ENCODE measurements around the gene R3HDM2. TPM values are rescaled to one million over a fixed set of nuclear protein-coding genes. Genes with fewer than 3 reads are reported as not detected.

R3HDM2 gene
- total RNA-seq, 1 donor from 2014 or later, result 19.2 TPM

DNA sequence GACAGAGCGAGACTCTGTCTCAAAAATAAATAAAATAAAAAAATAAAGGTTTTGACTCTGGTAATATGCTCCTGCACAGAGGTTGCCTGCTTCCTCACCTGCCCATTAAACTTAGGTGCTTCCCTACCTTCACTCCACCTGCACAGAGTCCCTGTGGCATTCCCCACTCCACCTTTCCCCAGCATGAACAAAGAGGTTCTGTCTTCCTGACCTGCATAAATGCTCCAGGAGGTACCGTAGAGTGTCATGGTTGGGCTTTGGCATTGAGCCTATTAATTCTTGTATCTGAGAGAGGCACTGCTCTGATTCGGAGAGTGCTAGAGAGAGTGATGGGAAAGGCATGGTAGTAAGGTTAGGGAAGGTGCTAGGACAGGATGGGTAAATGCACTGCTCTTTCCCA is 42.5 kb upstream of the R3HDM2 start:
- H3K79me2 ChIP-seq (ENCODE audit: insufficient read depth, low read length), result no peaks in the 10 kb centered on the region
- H3K4me2 ChIP-seq (ENCODE audit: low read length), result no peak overlapping the region
- FAIRE-seq (no peak), DNase-seq (ENCODE audit: low read depth) (no peak)
- Mint-ChIP-seq H3K4me1 (ENCODE audit: low read depth, unreplicated experiment) (peaks cover 8% of the 10 kb centered on the region), H3K9me3 (ENCODE audit: unreplicated experiment) (peaks cover 12% of the 10 kb centered on the region), H3K4me3 (ENCODE audit: unreplicated experiment) (no peak overlapping the region), H3K36me3 (ENCODE audit: low read depth, unreplicated experiment) (peaks cover 10% of the 10 kb centered on the region), H3K27me3 (ENCODE audit: low read depth, unreplicated experiment) (peaks cover 73% of the 10 kb centered on the region), H3K27ac (ENCODE audit: unreplicated experiment) (no peak overlapping the region)
- H3K36me3 ChIP-seq (ENCODE audit: insufficient read depth, low read length), result no peaks in the 10 kb centered on the region
- H3K4me3 ChIP-seq (ENCODE audit: insufficient read depth, low read depth, low read length), result no peak overlapping the region
- H3K27ac ChIP-seq (ENCODE audit: low read depth, low read length), result no peak overlapping the region
- TF ChIP-seq EZH2 (IDR thresholded peaks at IDR 0.05; ENCODE audit: insufficient read depth, low read length), result no peak
- TF ChIP-seq, protein P1, sequence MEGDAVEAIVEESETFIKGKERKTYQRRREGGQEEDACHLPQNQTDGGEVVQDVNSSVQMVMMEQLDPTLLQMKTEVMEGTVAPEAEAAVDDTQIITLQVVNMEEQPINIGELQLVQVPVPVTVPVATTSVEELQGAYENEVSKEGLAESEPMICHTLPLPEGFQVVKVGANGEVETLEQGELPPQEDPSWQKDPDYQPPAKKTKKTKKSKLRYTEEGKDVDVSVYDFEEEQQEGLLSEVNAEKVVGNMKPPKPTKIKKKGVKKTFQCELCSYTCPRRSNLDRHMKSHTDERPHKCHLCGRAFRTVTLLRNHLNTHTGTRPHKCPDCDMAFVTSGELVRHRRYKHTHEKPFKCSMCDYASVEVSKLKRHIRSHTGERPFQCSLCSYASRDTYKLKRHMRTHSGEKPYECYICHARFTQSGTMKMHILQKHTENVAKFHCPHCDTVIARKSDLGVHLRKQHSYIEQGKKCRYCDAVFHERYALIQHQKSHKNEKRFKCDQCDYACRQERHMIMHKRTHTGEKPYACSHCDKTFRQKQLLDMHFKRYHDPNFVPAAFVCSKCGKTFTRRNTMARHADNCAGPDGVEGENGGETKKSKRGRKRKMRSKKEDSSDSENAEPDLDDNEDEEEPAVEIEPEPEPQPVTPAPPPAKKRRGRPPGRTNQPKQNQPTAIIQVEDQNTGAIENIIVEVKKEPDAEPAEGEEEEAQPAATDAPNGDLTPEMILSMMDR (IDR thresholded peaks at IDR 0.05; ENCODE audit: insufficient read depth, low read depth, low read length), result no peak
- peaks cover 9% of the 10 kb centered on the region for H3K4me1 ChIP-seq (ENCODE audit: insufficient read depth, low read length)
- H3K27me3 ChIP-seq (ENCODE audit: insufficient read depth, low read length), result peaks cover 46% of the 10 kb centered on the region
- H4K20me1 ChIP-seq (ENCODE audit: insufficient read depth, low read length), result no peaks in the 10 kb centered on the region
- no peak overlapping the region for H2AFZ ChIP-seq (ENCODE audit: low read depth, low read length)
- H3K9me3 ChIP-seq (ENCODE audit: insufficient read depth, low read depth, low read length), result no peaks in the 10 kb centered on the region
- no peak overlapping the region for H3K9ac ChIP-seq (ENCODE audit: low read length)

DNA sequence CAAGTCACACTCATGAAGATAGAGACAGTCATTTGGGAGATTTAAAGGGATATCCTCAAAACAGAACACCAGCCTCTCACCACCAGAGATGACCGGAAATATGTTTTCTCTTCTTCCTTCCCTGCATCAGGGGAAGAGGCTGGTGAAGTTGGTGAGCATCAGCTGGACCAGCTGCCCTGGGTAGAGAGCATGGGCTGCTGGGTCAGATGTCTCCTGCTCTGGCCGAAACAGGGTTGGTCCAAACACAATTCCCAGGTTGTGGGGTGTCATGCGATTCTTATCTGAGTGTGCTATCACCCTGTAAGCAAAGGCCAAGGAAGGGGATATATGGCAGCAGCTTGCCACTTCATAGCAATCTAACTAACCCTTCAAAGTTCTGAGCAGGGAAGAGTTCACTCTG is 41.5 kb upstream of the R3HDM2 start:
- H3K9me3 ChIP-seq (ENCODE audit: insufficient read depth, low read depth, low read length), result no peaks in the 10 kb centered on the region
- Mint-ChIP-seq H3K9me3 (ENCODE audit: unreplicated experiment) (peaks cover 13% of the 10 kb centered on the region), H3K27me3 (ENCODE audit: low read depth, unreplicated experiment) (peaks cover 79% of the 10 kb centered on the region)

DNA sequence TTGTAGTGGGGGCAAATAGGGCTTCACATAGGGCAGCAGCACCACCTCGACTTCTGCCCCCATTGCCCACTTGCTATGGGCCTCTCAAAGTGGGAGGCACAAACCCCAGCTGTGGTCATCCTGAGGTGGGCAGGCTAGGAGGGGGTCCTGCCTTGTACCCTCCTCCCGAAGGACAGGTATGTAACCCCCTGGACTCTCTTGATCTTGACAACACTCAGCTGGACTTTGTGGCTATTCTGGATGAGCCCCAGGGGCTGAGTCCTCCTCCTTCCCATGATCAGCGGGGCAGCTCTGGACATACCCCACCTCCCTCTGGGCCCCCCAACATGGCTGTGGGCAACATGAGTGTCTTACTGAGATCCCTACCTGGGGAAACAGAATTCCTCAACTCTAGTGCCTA is 40.8 kb upstream of the R3HDM2 start:
- peaks cover 16% of the 10 kb centered on the region for H3K36me3 Mint-ChIP-seq (ENCODE audit: low read depth, unreplicated experiment)
- FAIRE-seq (no peak), DNase-seq (ENCODE audit: low read depth) (no peak)
- Histone ChIP-seq H3K4me2 (ENCODE audit: low read length) (no peak overlapping the region), H2AFZ (ENCODE audit: low read depth, low read length) (no peak overlapping the region), H3K9me3 (ENCODE audit: insufficient read depth, low read depth, low read length) (no peaks in the 10 kb centered on the region), H3K36me3 (ENCODE audit: insufficient read depth, low read length) (no peaks in the 10 kb centered on the region), H3K4me3 (ENCODE audit: insufficient read depth, low read depth, low read length) (no peak overlapping the region), H3K79me2 (ENCODE audit: insufficient read depth, low read length) (no peaks in the 10 kb centered on the region), H3K9ac (ENCODE audit: low read length) (no peak overlapping the region), H3K27ac (ENCODE audit: low read depth, low read length) (no peak overlapping the region), H4K20me1 (ENCODE audit: insufficient read depth, low read length) (no peaks in the 10 kb centered on the region), H3K4me1 (ENCODE audit: insufficient read depth, low read length) (peaks cover 9% of the 10 kb centered on the region), H3K27me3 (ENCODE audit: insufficient read depth, low read length) (peaks cover 46% of the 10 kb centered on the region)
- no peak overlapping the region for H3K27ac Mint-ChIP-seq (ENCODE audit: unreplicated experiment)
- TF ChIP-seq, protein P1 (IDR thresholded peaks at IDR 0.05; ENCODE audit: insufficient read depth, low read depth, low read length), result no peak
- TF ChIP-seq EZH2 (IDR thresholded peaks at IDR 0.05; ENCODE audit: insufficient read depth, low read length), result no peak
- H3K9me3 Mint-ChIP-seq (ENCODE audit: unreplicated experiment), result peaks cover 13% of the 10 kb centered on the region
- no peak overlapping the region for H3K4me3 Mint-ChIP-seq (ENCODE audit: unreplicated experiment)
- peaks cover 79% of the 10 kb centered on the region for H3K27me3 Mint-ChIP-seq (ENCODE audit: low read depth, unreplicated experiment)
- H3K4me1 Mint-ChIP-seq (ENCODE audit: low read depth, unreplicated experiment), result no peaks in the 10 kb centered on the region

More for the DNA sequence above, 41.5 kb upstream of the R3HDM2 start:
- Histone ChIP-seq H3K4me1 (ENCODE audit: insufficient read depth, low read length) (peaks cover 9% of the 10 kb centered on the region), H3K9ac (ENCODE audit: low read length) (no peak overlapping the region), H2AFZ (ENCODE audit: low read depth, low read length) (no peak overlapping the region), H3K27ac (ENCODE audit: low read depth, low read length) (no peak overlapping the region), H3K4me2 (ENCODE audit: low read length) (no peak overlapping the region), H3K79me2 (ENCODE audit: insufficient read depth, low read length) (no peaks in the 10 kb centered on the region), H3K36me3 (ENCODE audit: insufficient read depth, low read length) (no peaks in the 10 kb centered on the region), H4K20me1 (ENCODE audit: insufficient read depth, low read length) (no peaks in the 10 kb centered on the region), H3K4me3 (ENCODE audit: insufficient read depth, low read depth, low read length) (no peak overlapping the region), H3K27me3 (ENCODE audit: insufficient read depth, low read length) (peaks cover 49% of the 10 kb centered on the region)
- no peak for TF ChIP-seq EZH2 (IDR thresholded peaks at IDR 0.05; ENCODE audit: insufficient read depth, low read length)
- TF ChIP-seq, protein P1 (IDR thresholded peaks at IDR 0.05; ENCODE audit: insufficient read depth, low read depth, low read length), result no peak
- DNase-seq (ENCODE audit: low read depth) (no peak), FAIRE-seq (no peak)
- peaks cover 16% of the 10 kb centered on the region for H3K36me3 Mint-ChIP-seq (ENCODE audit: low read depth, unreplicated experiment)
- H3K4me1 Mint-ChIP-seq (ENCODE audit: low read depth, unreplicated experiment), result no peaks in the 10 kb centered on the region
- no peak overlapping the region for H3K4me3 Mint-ChIP-seq (ENCODE audit: unreplicated experiment)
- H3K27ac Mint-ChIP-seq (ENCODE audit: unreplicated experiment), result no peak overlapping the region

All from astrocyte (in vitro differentiated cells and primary cell).